ENCODE measurements around the gene BOC.

DNA sequence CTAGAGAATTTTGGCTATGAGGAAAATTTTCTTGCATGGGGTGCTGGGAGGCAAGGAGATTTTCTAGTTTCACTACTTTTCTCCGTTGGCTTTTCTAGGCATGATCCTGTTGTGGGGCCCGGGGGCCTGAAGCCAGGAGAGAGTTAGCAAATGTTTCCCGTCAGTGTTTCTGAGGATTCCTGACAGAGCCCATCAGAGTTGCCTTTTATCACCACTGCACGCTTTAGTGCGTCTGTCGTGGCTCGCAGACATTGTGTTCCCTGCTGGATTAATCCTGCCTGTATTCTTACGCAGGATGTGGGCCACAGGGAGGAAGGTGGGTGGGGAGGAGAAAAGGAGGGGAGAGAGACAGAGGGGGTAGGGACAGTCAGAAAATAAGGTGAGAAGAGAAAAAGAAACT lies 18.1 kb upstream of the BOC start:
- TF ChIP-seq EZH2phosphoT487 (IDR thresholded peaks at IDR 0.05; ENCODE audit: insufficient read depth, low read depth), result no peak
- no peak for TF ChIP-seq EZH2 (IDR thresholded peaks at IDR 0.05; ENCODE audit: insufficient read depth, poor library complexity, severe bottlenecking)
